Measurements from ENCODE around the gene ADAMTS17.

ADAMTS17 gene

DNA sequence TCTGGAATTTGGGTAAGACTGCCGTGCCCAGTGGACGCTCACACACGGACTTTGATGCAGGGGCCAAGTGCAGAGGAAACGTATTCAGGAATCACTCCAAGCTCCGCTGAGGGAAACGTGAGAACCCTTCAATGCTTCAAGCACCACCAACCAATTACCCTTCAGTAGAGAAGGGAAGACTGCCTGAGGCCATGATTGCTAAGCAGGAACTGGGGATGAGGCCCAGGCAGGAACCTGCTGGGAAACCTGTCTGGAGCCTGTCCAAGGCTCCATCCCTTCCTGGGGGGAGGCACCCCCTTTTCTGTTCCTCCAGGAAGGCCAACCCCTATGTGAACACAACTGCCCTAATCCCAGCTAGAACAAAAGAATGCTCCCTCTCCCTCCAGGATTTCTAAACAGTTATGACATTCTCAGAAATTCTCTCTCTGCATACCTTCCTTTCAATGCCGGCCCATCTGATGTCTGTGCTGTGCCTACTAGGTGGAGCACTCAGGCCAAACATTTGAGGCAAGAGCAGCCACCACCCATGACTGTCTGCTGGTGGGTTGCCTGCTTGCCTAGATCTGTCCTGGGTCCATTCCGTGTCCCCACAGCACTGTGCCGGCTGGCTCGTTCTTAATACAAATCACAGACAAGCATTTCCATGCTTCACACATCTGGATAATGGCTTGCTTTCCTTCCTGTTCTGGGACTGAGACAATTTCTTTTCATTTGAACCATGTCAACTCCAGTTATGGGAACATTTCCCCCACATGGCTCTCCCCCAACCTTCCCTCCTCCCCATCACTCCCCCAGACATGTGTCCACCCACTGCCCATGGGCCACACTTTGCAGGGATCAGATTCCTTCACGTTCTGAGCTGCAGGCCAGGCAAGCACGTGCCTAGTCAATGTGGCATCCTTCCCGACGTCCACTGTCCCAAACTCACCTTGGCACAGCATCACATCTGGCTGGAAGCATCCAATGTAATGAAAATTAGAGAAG is 149.4 kb downstream of the ADAMTS17 start:
- no peak for DNase-seq

DNA sequence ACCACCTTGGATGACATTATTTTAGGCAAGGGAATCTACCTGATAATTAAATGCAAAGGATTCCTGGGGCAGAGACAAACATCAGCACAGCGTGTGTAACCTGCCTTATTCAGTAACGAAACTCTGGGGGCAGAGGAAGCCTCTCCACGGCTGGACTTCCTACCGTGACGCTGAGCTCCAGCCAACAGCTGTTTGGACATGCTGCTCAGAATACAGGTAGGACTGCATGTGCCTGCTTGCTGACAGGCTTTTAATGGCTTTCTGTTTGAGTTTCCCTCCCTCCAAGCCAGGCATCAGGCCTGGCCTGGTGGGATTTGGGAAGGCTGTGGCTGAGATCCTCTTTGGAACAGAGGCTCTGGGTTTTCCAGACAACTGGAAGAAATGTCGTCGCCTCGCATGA is 150.6 kb downstream of the ADAMTS17 start:
- no peak for DNase-seq

GRCh38 chr15:100190675-100191074 is 151.1 kb downstream of the ADAMTS17 start:
- no peak for DNase-seq

- DNase-seq: no peak
Observed at GRCh38 chr15:100189849-100190248, 151.9 kb downstream of the ADAMTS17 start.

- no peak for DNase-seq
Observed at GRCh38 chr15:100189319-100189718, 152.5 kb downstream of the ADAMTS17 start.

DNA sequence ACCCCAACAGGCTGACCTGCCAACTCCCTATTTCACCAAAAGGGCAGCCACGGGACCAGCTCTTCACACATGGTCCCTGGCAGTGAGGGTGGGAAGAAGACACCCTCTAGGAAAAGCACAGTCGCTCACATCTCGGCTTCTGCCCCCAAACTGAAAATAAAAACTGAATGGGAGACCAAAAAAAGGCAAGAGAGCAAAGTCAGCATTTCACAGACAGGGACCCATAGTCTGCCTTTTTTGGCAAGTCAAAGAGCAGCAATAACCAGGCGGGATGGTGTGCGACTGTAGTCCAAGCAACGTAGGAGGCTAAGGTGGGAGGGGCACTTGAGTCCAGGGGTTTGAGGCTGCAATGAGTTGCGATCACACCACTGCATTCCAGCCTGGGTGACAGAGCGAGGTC is 154.1 kb downstream of the ADAMTS17 start:
- no peak for DNase-seq

GRCh38 chr15:100186960-100187359 is 154.8 kb downstream of the ADAMTS17 start:
- DNase-seq: no peak

- no peak for DNase-seq
Observed at GRCh38 chr15:100186366-100186765, 155.4 kb downstream of the ADAMTS17 start.

- no peak for DNase-seq
Observed at GRCh38 chr15:100183921-100184495, 157.8 kb downstream of the ADAMTS17 start.

DNA sequence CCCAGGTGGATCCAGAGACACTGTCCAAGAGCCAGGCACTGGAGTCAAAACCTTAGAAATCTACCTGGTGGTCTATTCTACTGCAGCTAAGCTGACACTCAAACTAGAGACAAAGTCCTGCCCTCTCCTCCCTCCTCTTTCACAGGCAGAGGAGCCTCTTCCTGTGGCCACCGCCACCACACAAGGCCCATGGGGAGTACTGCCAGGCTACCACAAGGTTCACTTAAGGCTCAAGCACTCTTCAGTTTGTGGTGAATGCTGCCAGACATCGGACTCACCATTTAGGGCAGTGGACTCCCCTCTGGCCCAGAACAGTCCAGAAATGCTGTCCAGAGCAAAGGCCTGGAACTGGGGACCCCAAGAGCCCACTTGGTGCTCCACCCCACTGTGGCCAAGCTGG is 160.9 kb downstream of the ADAMTS17 start:
- DNase-seq: no peak

- DNase-seq: no peak
Observed at GRCh38 chr15:100175406-100176114, 166.2 kb downstream of the ADAMTS17 start.

DNA sequence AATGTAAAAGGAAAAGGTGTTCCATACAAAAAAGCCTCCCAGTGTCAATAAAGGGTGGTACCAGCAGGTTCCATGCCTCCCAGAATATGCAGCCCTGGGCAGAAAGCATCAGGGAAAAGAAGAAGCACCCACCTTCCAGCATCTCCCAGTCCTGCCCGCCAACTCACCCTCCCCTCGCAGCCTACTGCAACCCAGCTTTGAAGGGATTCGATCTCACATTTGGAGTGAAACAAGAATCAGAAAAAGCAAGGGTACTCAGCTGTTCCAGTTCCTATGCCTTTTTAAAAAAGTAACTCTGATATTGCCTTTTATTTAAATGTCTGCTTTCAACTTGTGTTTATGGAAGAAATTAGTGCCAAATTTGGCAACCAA is 166.9 kb downstream of the ADAMTS17 start:
- DNase-seq: no peak

- DNase-seq: no peak
Observed at GRCh38 chr15:100174159-100174903, 167.4 kb downstream of the ADAMTS17 start.

DNA sequence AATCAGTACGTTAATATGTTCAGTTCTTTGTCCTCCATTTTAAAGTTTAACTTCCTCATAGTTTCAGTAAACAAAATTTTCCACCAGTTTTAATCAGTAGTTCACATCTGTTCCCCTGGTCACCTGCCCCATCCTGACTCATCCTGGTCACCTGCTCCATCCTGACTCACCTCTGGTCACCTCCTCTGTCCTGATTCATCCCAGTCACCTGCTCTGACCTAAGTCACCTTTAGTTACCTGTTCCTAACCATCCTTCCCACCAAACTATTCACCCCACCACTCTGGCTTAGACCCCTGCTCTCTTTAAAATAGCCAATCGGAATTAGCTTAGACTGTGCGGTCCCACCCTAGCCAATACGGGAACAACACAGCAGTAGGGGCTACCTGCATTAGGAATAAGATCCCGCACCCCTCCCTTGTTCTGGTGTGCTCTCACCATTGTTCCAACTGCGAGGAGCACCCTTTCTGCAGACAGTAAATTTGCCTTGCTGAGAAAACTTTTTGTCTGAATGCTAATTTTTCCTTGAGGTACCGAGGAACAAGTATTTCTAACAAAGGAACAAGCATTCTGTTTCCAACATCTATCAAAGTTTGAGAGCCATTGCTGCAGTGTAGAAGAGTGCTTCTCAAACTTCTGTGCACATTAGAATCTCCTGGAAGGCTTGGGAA is 169.3 kb downstream of the ADAMTS17 start:
- DNase-seq: no peak

- no peak for DNase-seq
Observed at GRCh38 chr15:100171411-100171810, 170.4 kb downstream of the ADAMTS17 start.

DNA sequence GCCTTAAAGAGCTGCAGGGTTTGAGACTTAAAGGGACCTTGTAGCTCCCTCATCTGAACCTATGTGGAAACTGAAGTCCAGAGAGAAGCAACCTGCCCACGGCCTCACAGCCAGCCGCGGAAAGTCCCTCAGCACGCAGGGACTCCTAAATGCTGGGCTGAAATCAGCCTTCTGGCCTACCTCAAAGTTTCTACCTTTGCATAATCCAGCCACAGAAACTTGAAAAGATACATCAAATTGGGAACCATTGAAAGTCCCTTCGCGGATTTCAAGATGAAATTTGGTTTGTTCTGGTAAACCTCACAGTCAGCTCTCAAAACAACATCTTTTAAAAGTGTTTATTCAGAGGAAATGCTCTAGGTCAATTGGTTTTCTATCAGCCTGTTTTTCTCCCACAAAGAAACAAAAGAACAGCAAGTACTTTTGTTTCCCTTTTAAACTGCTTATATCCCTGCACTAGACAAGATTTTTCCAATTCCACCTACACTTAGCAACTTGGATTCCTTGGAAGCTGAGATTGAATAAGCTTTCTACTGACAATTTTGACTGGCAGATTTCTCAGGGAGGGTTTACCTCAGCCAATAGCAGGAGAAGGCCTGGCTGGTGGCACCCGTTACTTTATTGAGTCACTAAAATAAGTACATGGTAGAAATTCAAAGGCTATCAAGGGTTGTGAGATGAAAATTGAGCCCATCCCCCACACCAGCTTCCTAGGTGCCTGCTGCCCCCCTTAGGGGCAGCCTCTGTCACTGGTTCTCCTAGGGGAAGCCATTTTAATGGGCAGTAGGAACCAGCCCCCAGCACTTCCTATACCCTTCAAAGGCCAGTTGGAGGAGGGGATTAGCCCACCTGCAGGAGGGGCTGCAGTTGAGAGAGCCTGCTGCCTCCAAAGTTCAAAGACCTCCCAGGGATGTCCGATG is 171.2 kb downstream of the ADAMTS17 start:
- DNase-seq: no peak

GRCh38 chr15:100169615-100170290 is 172.0 kb downstream of the ADAMTS17 start:
- no peak for DNase-seq

- no peak for DNase-seq
Observed at GRCh38 chr15:100168787-100169186, 173.0 kb downstream of the ADAMTS17 start.

DNA sequence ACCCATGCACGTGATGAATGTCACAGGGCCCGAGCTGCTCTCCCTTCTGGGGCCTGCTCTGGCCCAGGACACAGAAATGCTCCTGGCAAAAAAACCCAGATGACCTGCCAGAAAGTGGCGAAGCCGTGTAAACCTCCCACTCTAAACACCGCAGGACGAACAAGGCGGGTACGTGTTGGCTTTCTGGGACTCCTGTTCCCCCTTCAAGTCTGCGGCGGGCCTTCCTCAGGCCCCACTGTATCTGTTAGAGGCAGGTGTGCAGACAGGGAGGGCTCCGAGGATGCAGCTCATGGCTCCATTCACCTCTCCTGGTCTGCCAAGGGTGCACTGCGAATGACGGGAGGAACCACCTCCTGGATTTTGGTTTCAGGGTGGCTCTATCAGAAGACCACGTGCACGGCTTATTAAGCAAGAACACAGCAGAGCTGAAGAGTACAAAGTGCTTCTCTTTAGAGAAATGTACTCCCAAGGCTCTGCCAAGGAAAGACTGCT is 173.8 kb downstream of the ADAMTS17 start:
- DNase-seq: no peak

DNA sequence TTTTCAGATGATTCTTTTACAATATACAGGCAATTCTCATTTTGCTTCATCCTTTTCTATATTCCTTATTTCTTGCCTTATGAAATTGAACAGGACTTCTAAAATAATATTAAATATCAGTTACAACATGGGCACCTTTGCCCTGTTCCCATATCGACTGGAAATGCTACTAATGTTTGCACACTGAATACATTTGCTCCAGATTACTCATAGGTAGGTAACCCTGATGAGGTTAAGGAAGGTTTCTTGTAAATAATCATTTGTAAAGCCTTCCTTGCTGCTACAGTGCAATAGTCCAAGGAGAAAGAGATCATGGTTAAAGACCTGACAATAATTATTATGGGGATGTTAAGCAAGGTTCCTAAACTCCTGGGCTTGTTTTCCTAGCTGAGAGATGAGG is 175.5 kb downstream of the ADAMTS17 start:
- no peak for DNase-seq

- DNase-seq: no peak
Observed at GRCh38 chr15:100163961-100164360, 177.8 kb downstream of the ADAMTS17 start.

Data from activated T-cell treated with anti-CD3 and anti-CD28 coated beads, Interleukin-2, amount 50 U/mL, for 1 hour (primary cell).